Pancreas (tissue), 10 donors: Measurements from ENCODE around the gene CDH10. TPM values are rescaled to one million over a fixed set of nuclear protein-coding genes. Genes with fewer than 3 reads are reported as not detected.

ENCODE experiments used
- ATAC-seq, 4 donors: fragments of 200-7000 bp; cut with Tn5 transposase; one replicate each; pipeline versions ENCODE4 v1.8.0 to v1.9.1; 2020; ENCODE audit warnings: mild to moderate bottlenecking in 4 of 4, moderate library complexity in 4 of 4
- DNase-seq, 6 donors: peaks; one replicate each; pipeline ENCODE4 v3.0.0-alpha.2; 2020
- FAIRE-seq: peaks from 2 replicates; lab custom pipeline; 2012; peaks lifted over from hg19 to GRCh38; lab: Jason Lieb, UNC
- H3K27ac ChIP-seq, 4 donors: fragments of 200-600 bp; sonication (generic); 1 replicate in 3 of 4; 2 replicates in 1 of 4; pipeline versions ENCODE4 v1.5.0 to v1.8.0; 2020
- H3K27me3 ChIP-seq, 4 donors: fragments of 200-600 bp; one replicate each; pipeline ENCODE4 v1.8.0; 2021
- H3K36me3 ChIP-seq, 3 donors: fragments of 200-600 bp; sonication (generic) in 1 of 3; one replicate each; pipeline versions ENCODE4 v1.5.0 to v1.8.0; 2020 to 2021
- H3K4me1 ChIP-seq, 3 donors: fragments of 200-600 bp; one replicate each; pipeline ENCODE4 v1.8.0; 2021
- H3K4me3 ChIP-seq, 4 donors: fragments of 200-600 bp; sonication (generic) in 2 of 4; one replicate each; pipeline versions ENCODE4 v1.5.0 to v1.8.0; 2020 to 2021
- H3K9me3 ChIP-seq, 4 donors: fragments of 200-600 bp; one replicate each; pipeline ENCODE4 v1.8.0; 2021
- CTCF ChIP-seq, 4 donors: fragments of 200-600 bp; sonication (generic) in 3 of 4; IDR thresholded peaks; one replicate each; pipeline versions ENCODE4 v1.5.0 to v1.8.0; 2021; ENCODE audit warnings: antibody characterized with exemption in 4 of 4
- WGBS, 2 donors: extraction: QIAGEN DNeasy Blood & Tissue Kit; methylation state at CpG; one replicate each; pipeline ENCODE4 v1.1.7; 2013; 5-methylcytosine and 5-hydroxymethylcytosine counted together
- intact Hi-C, 3 donors: fragments of 100-400 bp; cut with DNase I; formaldehyde crosslinking; loops; one replicate each; pipeline versions ENCODE4 v1.11.1 to v1.14.2; 2022
- polyA plus RNA-seq, 2 donors: library from polyadenylated mRNA; stranded (reverse); fragments of 200-250 nt; gene quantifications; one replicate each; pipeline ENCODE4 v1.2.3, GENCODE V29; 2013
- total RNA-seq, 6 donors: library from RNA; stranded (reverse); fragmentation: NEBNext Ultra II Directional in 4 of 6; extraction: Animal tissue kit (Norgen Biotek cat#: 25700) in 4 of 6; gene quantifications; one replicate each; pipeline versions ENCODE4 v1.2.1 to v1.2.4, GENCODE V29; 2021 to 2023
- donor health status: healthy with polysubstance abuse.
- donor health status: DM: no; HTN: no; CAD: no; lungs with moderate emphysema.
- donor health status: DM: no; HTN: no; CAD: no.
- donor health status: control.
- donor health status: control.
- donor health status: Bipolar disorder and iron deficiency.
- donor health status: DM: yes; HTN: yes; CAD: no.
- donor health status: DM: no; HTN: no; CAD: no.
- donor health status: DM: no; HTN: no; CAD: no.
- donor health status: DM: yes; HTN: yes; CAD: no.

The CDH10 gene
- total and polyA plus RNA-seq, 8 donors, result 0.14 to 2.9 (median 0.44) TPM

- no peak for DNase-seq
- H3K27me3 ChIP-seq, result no peaks in the 10 kb centered on the region
- H3K36me3 ChIP-seq, result no peaks in the 10 kb centered on the region
- FAIRE-seq, result no peak
- H3K27ac ChIP-seq, result no peak overlapping the region
- H3K4me3 ChIP-seq, result no peak overlapping the region
- no peak for TF ChIP-seq CTCF (IDR thresholded peaks at IDR 0.05)
- no peaks in the 10 kb centered on the region for H3K9me3 ChIP-seq
- no peak for ATAC-seq
- H3K4me1 ChIP-seq, result no peaks in the 10 kb centered on the region
- intact Hi-C loops, result no loop called here
These were observed 73.5 kb downstream of the CDH10 start for GRCh38 chr5:24571302-24571701.

GRCh38 chr5:24566933-24567332, 77.8 kb downstream of the CDH10 start:
- TF ChIP-seq CTCF (IDR thresholded peaks at IDR 0.05), result no peak
- no peak for FAIRE-seq
- H3K4me3 ChIP-seq, result no peak overlapping the region

GRCh38 chr5:24555229-24555628, 89.5 kb downstream of the CDH10 start:
- Histone ChIP-seq H3K27ac (no peak overlapping the region), H3K4me3 (no peak overlapping the region), H3K4me1 (no peaks in the 10 kb centered on the region), H3K36me3 (no peaks in the 10 kb centered on the region), H3K9me3 (no peaks in the 10 kb centered on the region), H3K27me3 (peaks cover 0 to 4% (median 0%) of the 10 kb centered on the region in 4 donors)
- WGBS, 2 donors, result 49 to 54% methylated on average over 4 of the region's 4 CpGs
- FAIRE-seq (no peak), ATAC-seq (no peak), DNase-seq (no peak)
- no peak for TF ChIP-seq CTCF (IDR thresholded peaks at IDR 0.05)
- intact Hi-C loops, result no loop called here

More at GRCh38 chr5:24566933-24567332, 77.8 kb downstream of the CDH10 start:
- Histone ChIP-seq H3K9me3 (no peaks in the 10 kb centered on the region), H3K36me3 (no peaks in the 10 kb centered on the region), H3K4me1 (no peaks in the 10 kb centered on the region), H3K27ac (no peak overlapping the region), H3K27me3 (no peaks in the 10 kb centered on the region)
- ATAC-seq (no peak), DNase-seq (no peak)
- intact Hi-C loops, result no loop called here

- intact Hi-C loops, result no loop called here
- Histone ChIP-seq H3K27me3 (no peaks in the 10 kb centered on the region), H3K27ac (no peak overlapping the region), H3K9me3 (no peaks in the 10 kb centered on the region), H3K4me3 (no peak overlapping the region), H3K4me1 (peaks cover 0 to 4% (median 0%) of the 10 kb centered on the region in 3 donors), H3K36me3 (no peaks in the 10 kb centered on the region)
- FAIRE-seq (no peak), ATAC-seq (peak; percentile 53 to 87 (median 68)), DNase-seq (peak in 2 of 6 donors; percentile 14 to 17)
- WGBS, 2 donors, result 3% methylated on average over 2 of the region's 2 CpGs
- TF ChIP-seq CTCF (IDR thresholded peaks at IDR 0.05), result no peak
These were observed 97.6 kb downstream of the CDH10 start for GRCh38 chr5:24547132-24547531.

GRCh38 chr5:24539613-24540012, 105.2 kb downstream of the CDH10 start:
- intact Hi-C loops, result no loop called here
- Histone ChIP-seq H3K36me3 (no peaks in the 10 kb centered on the region), H3K9me3 (no peaks in the 10 kb centered on the region), H3K27me3 (no peaks in the 10 kb centered on the region), H3K27ac (no peak overlapping the region), H3K4me1 (no peaks in the 10 kb centered on the region), H3K4me3 (no peak overlapping the region)
- FAIRE-seq, result no peak
- DNase-seq, result no peak
- peak in 1 of 4 donors; percentile 54 for ATAC-seq
- WGBS, 2 donors, result 16 to 18% methylated on average over 1 of the region's 1 CpG
- TF ChIP-seq CTCF (IDR thresholded peaks at IDR 0.05), result no peak
